Fibroblast of skin of left biceps (primary cell): ENCODE measurements around the gene FA2H.
"Not testable (repeated sequence)": the region's sequence is repeated elsewhere in the genome, so short reads cannot be mapped to it uniquely, and the experiment has no call there.

Experiments
- DNase-seq, 2 experiments: peaks; one replicate each; pipeline ENCODE4 v3.0.0-alpha.2; 2013; ENCODE audit warnings: low read depth in 2 of 2

Gene FA2H

GRCh38 chr16:74774223-74775139, at the start of gene FA2H:
Gene FA2H (minus strand): TSS chr16:74774820. CDS start chr16:74774755, 65 bp downstream.
- no peak for DNase-seq

GRCh38 chr16:74817851-74818250, 43.2 kb upstream of the FA2H start:
- no peak for DNase-seq

- DNase-seq = peak; percentile 1 to 4
Measured at GRCh38 chr16:74813109-74813641, 38.6 kb upstream of the FA2H start.

- DNase-seq = no peak
Measured at GRCh38 chr16:74811911-74812310, 37.3 kb upstream of the FA2H start.

- DNase-seq = not testable (repeated sequence)
Measured at GRCh38 chr16:74811216-74811615, 36.6 kb upstream of the FA2H start.

- no peak for DNase-seq
Measured at GRCh38 chr16:74807052-74807646, 32.5 kb upstream of the FA2H start.

GRCh38 chr16:74800216-74800871, 25.7 kb upstream of the FA2H start:
- no peak for DNase-seq

GRCh38 chr16:74797414-74797813, 22.8 kb upstream of the FA2H start:
- DNase-seq = no peak

- no peak for DNase-seq
Measured at GRCh38 chr16:74795104-74795503, 20.5 kb upstream of the FA2H start.

GRCh38 chr16:74794668-74795067, 20.0 kb upstream of the FA2H start:
- DNase-seq = no peak

- DNase-seq = no peak
Measured at GRCh38 chr16:74793571-74793970, 19.0 kb upstream of the FA2H start.

GRCh38 chr16:74792225-74792624, 17.6 kb upstream of the FA2H start:
- no peak for DNase-seq

- not testable (repeated sequence) for DNase-seq
Measured at GRCh38 chr16:74791749-74792148, 17.1 kb upstream of the FA2H start.

GRCh38 chr16:74788108-74788507, 13.5 kb upstream of the FA2H start:
- DNase-seq = no peak

GRCh38 chr16:74785031-74785430, 10.4 kb upstream of the FA2H start:
- DNase-seq = no peak

- no peak for DNase-seq
Measured at GRCh38 chr16:74778646-74779045, 4.0 kb upstream of the FA2H start.

GRCh38 chr16:74776926-74777325, 2.3 kb upstream of the FA2H start:
- no peak for DNase-seq

- no peak for DNase-seq
Measured at GRCh38 chr16:74775255-74775654, 635 bp upstream of the FA2H start.

- no peak for DNase-seq
Measured at GRCh38 chr16:74773446-74774222, 986 bp downstream of the FA2H start.

- DNase-seq = no peak
Measured at GRCh38 chr16:74771656-74772315, 2.8 kb downstream of the FA2H start.
